ENCODE data around the gene CSNK2A3. TPM values are rescaled to one million over a fixed set of nuclear protein-coding genes. Genes with fewer than 3 reads are reported as not detected.

Gene CSNK2A3
- total RNA-seq: 4.7 TPM

GRCh38 chr11:11352878-11353277 is at the start of gene CSNK2A3:
TSS of gene CSNK2A3 (minus strand) at chr11:11353250. CDS start at chr11:11353119, 131 bp downstream.

All from camera-type eye (tissue), 1 donor.